ENCODE measurements around the gene LRRC8D.

DNA sequence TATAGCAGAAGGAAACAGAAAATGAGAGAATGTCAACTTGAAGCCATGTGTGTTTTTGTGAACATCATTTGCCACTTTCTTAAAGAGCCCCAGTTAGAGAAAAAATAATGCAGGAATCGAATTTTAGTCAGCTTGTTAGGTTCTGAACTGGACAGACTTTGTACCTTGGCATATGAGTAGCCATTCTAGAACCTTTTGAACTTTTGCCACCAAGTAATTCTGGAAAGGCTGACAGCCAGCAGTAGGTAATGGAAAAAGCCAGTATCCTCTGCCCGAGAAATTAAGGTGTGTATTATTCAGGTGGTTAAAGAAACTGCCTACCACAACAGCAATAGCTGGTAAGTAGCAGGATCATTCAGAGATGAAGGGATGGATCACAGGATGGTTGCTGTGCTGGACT lies 20.7 kb downstream of the LRRC8D start:
- TF ChIP-seq, protein P1, sequence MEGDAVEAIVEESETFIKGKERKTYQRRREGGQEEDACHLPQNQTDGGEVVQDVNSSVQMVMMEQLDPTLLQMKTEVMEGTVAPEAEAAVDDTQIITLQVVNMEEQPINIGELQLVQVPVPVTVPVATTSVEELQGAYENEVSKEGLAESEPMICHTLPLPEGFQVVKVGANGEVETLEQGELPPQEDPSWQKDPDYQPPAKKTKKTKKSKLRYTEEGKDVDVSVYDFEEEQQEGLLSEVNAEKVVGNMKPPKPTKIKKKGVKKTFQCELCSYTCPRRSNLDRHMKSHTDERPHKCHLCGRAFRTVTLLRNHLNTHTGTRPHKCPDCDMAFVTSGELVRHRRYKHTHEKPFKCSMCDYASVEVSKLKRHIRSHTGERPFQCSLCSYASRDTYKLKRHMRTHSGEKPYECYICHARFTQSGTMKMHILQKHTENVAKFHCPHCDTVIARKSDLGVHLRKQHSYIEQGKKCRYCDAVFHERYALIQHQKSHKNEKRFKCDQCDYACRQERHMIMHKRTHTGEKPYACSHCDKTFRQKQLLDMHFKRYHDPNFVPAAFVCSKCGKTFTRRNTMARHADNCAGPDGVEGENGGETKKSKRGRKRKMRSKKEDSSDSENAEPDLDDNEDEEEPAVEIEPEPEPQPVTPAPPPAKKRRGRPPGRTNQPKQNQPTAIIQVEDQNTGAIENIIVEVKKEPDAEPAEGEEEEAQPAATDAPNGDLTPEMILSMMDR (conservative IDR thresholded peaks at IDR 0.05; ENCODE audit: low read length), result no peak
- TF ChIP-seq EZH2phosphoT487 (IDR thresholded peaks at IDR 0.05; ENCODE audit: borderline replicate concordance), result no peak
